Cardiac fibroblast (primary cell): ENCODE results near the gene KAZN.

Source experiments
- DNase-seq, 2 donors: peaks; one replicate each; pipeline versions ENCODE4 v3.0.0 to v3.0.0-alpha.2; 2010; ENCODE audit warnings: low read depth in 2 of 2
- H3K4me3 ChIP-seq, 2 donors: replicated peaks in 1 of 2; 1 replicate in 1 of 2; 2 replicates in 1 of 2; pipeline ENCODE4 v1.5.1; 2011; ENCODE audit warnings: low read depth in 2 of 2, low read length in 2 of 2, mild to moderate bottlenecking in 2 of 2, moderate library complexity in 1 of 2
- TF ChIP-seq, protein P1 (sequence below): IDR thresholded peaks from one replicate; pipeline ENCODE4 v1.5.1; 2011; ENCODE audit warnings: low read depth, mild to moderate bottlenecking, low read length, inconsistent platforms

KAZN gene

DNA sequence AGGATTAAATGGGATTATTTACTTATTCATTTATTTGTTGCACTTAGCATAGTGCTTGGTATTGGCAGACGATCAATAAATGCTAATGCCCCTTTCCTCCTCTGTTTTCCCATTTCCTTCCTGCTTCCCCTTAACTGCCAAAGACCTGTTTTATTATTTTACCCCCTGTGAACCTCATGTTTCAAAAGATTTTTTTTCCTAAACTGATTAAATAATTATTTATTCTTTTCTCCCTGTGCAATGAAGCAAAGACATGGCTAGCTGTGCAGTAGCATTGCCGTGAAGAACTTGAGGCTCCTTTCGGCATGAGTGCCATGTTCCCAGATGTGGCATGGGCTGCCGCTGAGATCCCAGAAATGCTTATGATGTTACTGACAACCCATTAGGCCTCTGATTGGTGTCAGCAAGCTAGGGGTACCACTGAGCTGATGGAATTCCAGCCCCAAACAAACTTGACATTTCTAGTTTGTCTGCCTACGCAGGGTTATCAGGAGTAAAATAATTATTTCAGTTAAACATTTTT is 288.6 kb downstream of the KAZN start:
- H3K4me3 ChIP-seq: no peak overlapping the region
- TF ChIP-seq, protein P1, sequence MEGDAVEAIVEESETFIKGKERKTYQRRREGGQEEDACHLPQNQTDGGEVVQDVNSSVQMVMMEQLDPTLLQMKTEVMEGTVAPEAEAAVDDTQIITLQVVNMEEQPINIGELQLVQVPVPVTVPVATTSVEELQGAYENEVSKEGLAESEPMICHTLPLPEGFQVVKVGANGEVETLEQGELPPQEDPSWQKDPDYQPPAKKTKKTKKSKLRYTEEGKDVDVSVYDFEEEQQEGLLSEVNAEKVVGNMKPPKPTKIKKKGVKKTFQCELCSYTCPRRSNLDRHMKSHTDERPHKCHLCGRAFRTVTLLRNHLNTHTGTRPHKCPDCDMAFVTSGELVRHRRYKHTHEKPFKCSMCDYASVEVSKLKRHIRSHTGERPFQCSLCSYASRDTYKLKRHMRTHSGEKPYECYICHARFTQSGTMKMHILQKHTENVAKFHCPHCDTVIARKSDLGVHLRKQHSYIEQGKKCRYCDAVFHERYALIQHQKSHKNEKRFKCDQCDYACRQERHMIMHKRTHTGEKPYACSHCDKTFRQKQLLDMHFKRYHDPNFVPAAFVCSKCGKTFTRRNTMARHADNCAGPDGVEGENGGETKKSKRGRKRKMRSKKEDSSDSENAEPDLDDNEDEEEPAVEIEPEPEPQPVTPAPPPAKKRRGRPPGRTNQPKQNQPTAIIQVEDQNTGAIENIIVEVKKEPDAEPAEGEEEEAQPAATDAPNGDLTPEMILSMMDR: no peak
- DNase-seq: no peak

DNA sequence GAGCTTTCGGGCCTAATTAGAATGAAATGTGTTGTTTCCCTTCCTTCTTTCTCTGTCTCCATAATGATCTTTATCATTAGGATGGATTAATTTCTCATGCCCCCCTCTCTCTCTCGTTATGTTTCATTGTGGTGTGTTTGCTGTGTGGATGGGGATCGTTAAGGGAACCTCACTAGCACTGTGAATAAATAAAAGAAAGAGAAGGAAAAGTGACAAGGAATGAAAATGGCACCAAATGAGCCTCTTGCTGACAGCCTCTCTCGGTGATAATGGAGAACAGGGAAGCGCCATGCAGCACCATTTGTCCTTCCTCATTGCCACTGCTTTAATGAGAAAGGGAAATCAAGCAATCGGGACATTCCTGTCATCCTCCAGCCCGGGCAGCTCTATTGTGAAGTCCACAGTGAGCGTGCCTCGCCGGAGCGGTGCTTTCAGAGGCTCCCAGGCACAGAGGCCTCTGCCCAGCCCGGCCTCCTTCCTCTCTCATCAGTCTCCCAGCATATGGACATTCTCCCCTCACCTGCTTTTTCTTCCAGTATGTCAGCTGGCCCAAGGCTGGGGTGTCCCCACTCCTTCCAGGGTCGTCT is 289.4 kb downstream of the KAZN start:
- TF ChIP-seq, protein P1: no peak
- no peak for DNase-seq
- no peak overlapping the region for H3K4me3 ChIP-seq

DNA sequence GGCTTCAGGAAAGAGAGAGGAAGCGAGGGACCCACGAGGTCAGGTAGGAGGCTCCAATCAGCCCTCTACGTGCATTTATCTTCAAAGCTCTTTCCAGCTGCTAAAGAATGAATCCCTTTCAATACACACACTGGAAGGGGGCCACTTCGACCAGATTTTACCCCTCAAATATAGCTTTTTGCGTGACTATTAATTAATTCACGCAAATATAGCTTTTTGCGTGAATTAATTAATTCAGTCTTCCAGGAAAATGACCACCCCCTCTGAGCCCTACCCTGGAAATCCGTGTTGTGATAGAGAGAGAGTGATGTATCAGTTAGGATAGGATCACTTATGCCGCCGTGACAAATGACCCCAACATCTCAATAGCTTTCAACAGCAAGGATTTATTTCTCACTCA is 289.9 kb downstream of the KAZN start:
- DNase-seq: no peak
- TF ChIP-seq, protein P1: no peak
- no peak overlapping the region for H3K4me3 ChIP-seq

DNA sequence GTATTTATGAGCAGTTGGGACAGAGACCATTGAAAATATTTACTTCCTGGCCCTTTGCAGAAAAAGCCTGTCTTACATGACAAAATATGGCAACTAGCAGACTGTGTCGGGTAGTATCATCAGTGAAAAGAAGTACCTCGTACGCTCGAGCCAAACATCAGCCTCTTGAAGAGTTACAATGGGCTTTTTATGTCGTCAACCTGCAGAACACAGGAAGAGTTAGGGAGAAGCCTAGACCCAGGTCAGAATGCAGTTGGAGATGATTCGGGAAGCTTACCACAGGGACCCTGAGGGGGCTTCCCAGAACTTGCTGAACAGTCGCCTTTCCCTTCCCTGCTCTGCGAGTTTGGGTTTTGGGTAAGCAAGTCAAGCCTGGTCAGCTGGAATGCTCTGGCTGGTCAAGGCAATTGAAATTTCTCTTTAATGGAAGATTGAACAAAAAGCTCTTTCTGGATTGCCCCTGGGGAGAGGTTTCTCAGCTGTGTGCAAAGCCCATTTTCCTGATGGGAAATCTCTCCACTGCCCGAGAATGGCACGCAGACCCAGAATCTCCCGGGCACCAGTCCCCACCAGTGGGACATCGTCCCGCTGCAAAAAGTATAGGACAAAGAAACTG is 291.4 kb downstream of the KAZN start:
- TF ChIP-seq, protein P1: no peak
- no peak overlapping the region for H3K4me3 ChIP-seq
- no peak for DNase-seq

DNA sequence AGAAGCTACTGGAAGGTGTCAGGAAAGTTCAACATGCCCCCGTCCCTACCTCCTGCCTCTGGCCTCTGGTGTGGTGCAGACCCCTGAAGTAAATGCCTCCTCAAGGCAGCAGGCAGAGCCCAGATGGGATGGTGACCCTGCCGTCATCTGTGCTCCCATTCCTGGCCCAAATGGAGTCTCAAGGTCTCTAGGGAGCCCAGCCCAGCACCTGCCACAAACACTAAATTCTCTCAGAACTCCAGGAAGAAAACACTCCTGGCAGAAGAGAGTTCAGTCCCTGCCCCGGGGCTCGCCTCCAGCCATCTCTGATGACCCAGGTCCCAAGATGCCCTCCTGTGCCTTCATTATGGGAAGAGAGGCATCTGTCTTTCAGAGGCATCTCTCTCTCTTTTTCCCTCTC is 293.5 kb downstream of the KAZN start:
- TF ChIP-seq, protein P1: no peak
- H3K4me3 ChIP-seq: no peak overlapping the region
- no peak for DNase-seq

DNA sequence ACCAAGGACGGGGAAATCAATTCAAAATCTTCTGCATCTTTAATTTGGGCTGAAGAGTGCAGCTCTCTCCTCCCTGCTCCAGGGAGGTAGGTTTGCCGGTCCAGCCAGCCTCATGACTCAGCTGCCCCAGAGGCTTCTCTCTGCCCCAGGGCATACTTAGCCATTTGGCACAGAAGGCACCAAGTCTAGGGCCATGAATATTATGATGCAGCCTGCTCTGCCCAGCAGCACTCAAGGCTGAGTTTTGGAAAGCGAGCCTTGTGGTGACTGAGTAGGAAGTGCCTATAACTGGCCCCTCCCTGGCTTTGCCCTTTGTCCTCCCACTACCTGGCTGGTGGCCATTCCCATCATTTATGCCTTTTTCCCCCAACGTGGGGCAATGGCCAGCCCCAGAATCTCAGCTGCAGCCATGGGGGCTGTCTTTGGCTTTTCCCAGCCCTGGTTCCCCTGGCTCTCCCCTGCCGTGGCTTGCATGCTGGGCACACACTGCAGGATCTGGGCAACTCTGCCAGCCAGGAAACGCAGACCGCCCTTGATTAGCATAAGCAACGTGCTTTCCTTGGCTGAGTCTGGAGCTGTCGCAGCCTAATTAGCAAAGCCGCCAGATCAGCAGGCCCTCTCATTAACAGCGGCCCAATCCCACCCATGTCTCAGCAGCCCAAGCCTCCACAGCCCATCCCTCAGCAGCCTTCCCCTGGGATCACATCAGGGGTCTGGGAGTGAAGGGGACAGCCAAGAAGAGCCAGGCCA is 296.5 kb downstream of the KAZN start:
- peak in 1 of 2 donors; percentile 14 for DNase-seq
- no peak overlapping the region for H3K4me3 ChIP-seq
- TF ChIP-seq, protein P1: no peak
